ENCODE data around the gene ETF1. TPM values are rescaled to one million over a fixed set of nuclear protein-coding genes. Genes with fewer than 3 reads are reported as not detected.

Gene ETF1
- total and polyA plus RNA-seq, 9 of the 15 experiments (the other 6 are each of a cell fraction or from before 2014, with no cell fraction given) = 53.7 to 209 (median 164) TPM

DNA sequence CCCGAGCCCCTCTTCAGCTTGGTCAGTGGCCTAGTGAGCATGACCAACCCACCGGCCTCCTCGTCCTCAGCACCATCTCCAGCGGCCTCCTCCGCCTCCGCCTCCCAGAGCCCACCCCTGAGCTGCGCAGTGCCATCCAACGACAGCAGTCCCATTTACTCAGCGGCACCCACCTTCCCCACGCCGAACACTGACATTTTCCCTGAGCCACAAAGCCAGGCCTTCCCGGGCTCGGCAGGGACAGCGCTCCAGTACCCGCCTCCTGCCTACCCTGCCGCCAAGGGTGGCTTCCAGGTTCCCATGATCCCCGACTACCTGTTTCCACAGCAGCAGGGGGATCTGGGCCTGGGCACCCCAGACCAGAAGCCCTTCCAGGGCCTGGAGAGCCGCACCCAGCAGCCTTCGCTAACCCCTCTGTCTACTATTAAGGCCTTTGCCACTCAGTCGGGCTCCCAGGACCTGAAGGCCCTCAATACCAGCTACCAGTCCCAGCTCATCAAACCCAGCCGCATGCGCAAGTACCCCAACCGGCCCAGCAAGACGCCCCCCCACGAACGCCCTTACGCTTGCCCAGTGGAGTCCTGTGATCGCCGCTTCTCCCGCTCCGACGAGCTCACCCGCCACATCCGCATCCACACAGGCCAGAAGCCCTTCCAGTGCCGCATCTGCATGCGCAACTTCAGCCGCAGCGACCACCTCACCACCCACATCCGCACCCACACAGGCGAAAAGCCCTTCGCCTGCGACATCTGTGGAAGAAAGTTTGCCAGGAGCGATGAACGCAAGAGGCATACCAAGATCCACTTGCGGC lies 75.9 kb downstream of the ETF1 start (continued):
- TF ChIP-seq, protein P1, sequence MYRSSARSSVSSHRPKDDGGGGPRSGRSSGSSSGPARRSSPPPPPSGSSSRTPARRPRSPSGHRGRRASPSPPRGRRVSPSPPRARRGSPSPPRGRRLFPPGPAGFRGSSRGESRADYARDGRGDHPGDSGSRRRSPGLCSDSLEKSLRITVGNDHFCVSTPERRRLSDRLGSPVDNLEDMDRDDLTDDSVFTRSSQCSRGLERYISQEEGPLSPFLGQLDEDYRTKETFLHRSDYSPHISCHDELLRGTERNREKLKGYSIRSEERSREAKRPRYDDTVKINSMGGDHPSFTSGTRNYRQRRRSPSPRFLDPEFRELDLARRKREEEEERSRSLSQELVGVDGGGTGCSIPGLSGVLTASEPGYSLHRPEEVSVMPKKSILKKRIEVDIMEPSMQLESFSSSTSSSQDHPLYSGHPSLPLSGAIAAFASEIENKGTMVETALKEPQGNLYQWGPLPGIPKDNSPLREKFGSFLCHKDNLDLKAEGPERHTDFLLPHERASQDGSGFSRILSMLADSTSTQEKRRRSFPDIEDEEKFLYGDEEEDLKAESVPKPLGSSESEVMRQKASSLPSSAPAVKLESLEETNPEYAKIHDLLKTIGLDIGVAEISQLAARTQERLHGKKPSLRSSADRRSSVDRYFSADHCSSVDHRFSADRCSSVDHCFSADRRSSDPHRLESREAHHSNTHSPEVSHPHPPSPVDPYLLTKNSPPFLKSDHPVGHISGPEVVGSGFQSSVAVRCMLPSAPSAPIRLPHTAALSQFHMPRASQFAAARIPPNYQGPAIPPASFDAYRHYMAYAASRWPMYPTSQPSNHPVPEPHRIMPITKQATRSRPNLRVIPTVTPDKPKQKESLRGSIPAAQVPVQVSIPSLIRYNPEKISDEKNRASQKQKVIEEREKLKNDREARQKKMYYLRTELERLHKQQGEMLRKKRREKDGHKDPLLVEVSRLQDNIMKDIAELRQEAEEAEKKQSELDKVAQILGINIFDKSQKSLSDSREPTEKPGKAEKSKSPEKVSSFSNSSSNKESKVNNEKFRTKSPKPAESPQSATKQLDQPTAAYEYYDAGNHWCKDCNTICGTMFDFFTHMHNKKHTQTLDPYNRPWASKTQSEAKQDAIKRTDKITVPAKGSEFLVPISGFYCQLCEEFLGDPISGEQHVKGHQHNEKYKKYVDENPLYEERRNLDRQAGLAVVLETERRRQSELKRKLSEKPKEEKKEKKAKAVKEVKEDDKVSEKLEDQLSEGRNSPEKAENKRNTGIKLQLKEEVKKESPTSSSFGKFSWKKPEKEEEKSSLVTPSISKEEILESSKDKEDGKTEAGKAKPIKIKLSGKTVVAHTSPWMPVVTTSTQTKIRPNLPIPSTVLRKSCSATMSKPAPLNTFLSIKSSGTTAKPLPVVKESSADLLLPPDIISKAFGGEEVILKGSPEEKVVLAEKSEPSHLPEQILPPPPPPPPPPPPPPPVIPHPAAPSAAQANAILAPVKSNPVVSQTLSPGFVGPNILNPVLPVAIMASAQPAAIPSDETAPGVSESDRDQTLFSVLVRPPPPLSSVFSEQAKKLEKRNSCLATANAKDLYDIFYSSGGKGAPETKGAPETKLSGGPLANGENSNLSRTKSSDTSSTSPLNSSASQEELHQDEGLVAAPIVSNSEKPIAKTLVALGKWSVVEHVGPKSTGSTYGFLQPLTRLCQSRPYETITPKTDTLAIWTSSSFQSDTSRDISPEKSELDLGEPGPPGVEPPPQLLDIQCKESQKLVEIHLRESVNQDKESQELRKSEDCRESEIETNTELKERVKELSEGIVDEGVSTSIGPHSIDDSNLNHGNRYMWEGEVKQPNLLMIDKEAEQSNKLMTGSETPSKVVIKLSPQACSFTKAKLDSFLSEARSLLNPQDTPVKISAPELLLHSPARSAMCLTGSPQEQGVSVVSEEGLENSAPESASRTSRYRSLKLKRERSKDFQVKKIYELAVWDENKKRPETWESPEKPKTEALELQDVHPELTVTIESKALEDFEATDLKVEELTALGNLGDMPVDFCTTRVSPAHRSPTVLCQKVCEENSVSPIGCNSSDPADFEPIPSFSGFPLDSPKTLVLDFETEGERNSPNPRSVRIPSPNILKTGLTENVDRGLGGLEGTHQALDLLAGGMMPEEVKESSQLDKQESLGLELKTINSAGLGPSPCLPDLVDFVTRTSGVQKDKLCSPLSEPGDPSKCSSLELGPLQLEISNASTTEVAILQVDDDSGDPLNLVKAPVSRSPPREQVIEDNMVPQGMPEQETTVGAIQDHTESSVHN (IDR thresholded peaks at IDR 0.05; ENCODE audit: borderline replicate concordance in 1 of 2, low read depth in 1 of 2) = no peak
- TF ChIP-seq POLR2A (conservative IDR thresholded peaks at IDR 0.05) (peak; percentile 13), ZSCAN32 (CRISPR knock-in tag; IDR thresholded peaks at IDR 0.05) (no peak), CREM (IDR thresholded peaks at IDR 0.05; ENCODE audit: low read depth) (no peak)
- TF ChIP-seq, protein P2, sequence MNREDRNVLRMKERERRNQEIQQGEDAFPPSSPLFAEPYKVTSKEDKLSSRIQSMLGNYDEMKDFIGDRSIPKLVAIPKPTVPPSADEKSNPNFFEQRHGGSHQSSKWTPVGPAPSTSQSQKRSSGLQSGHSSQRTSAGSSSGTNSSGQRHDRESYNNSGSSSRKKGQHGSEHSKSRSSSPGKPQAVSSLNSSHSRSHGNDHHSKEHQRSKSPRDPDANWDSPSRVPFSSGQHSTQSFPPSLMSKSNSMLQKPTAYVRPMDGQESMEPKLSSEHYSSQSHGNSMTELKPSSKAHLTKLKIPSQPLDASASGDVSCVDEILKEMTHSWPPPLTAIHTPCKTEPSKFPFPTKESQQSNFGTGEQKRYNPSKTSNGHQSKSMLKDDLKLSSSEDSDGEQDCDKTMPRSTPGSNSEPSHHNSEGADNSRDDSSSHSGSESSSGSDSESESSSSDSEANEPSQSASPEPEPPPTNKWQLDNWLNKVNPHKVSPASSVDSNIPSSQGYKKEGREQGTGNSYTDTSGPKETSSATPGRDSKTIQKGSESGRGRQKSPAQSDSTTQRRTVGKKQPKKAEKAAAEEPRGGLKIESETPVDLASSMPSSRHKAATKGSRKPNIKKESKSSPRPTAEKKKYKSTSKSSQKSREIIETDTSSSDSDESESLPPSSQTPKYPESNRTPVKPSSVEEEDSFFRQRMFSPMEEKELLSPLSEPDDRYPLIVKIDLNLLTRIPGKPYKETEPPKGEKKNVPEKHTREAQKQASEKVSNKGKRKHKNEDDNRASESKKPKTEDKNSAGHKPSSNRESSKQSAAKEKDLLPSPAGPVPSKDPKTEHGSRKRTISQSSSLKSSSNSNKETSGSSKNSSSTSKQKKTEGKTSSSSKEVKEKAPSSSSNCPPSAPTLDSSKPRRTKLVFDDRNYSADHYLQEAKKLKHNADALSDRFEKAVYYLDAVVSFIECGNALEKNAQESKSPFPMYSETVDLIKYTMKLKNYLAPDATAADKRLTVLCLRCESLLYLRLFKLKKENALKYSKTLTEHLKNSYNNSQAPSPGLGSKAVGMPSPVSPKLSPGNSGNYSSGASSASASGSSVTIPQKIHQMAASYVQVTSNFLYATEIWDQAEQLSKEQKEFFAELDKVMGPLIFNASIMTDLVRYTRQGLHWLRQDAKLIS (CRISPR knock-in tag; IDR thresholded peaks at IDR 0.05) = peak; percentile 99
- TF ChIP-seq, protein P3, sequence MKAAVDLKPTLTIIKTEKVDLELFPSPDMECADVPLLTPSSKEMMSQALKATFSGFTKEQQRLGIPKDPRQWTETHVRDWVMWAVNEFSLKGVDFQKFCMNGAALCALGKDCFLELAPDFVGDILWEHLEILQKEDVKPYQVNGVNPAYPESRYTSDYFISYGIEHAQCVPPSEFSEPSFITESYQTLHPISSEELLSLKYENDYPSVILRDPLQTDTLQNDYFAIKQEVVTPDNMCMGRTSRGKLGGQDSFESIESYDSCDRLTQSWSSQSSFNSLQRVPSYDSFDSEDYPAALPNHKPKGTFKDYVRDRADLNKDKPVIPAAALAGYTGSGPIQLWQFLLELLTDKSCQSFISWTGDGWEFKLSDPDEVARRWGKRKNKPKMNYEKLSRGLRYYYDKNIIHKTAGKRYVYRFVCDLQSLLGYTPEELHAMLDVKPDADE (conservative IDR thresholded peaks at IDR 0.05; ENCODE audit: control insufficient read depth, low read depth, low read length) = peak; percentile 67
- TF ChIP-seq, protein P4, sequence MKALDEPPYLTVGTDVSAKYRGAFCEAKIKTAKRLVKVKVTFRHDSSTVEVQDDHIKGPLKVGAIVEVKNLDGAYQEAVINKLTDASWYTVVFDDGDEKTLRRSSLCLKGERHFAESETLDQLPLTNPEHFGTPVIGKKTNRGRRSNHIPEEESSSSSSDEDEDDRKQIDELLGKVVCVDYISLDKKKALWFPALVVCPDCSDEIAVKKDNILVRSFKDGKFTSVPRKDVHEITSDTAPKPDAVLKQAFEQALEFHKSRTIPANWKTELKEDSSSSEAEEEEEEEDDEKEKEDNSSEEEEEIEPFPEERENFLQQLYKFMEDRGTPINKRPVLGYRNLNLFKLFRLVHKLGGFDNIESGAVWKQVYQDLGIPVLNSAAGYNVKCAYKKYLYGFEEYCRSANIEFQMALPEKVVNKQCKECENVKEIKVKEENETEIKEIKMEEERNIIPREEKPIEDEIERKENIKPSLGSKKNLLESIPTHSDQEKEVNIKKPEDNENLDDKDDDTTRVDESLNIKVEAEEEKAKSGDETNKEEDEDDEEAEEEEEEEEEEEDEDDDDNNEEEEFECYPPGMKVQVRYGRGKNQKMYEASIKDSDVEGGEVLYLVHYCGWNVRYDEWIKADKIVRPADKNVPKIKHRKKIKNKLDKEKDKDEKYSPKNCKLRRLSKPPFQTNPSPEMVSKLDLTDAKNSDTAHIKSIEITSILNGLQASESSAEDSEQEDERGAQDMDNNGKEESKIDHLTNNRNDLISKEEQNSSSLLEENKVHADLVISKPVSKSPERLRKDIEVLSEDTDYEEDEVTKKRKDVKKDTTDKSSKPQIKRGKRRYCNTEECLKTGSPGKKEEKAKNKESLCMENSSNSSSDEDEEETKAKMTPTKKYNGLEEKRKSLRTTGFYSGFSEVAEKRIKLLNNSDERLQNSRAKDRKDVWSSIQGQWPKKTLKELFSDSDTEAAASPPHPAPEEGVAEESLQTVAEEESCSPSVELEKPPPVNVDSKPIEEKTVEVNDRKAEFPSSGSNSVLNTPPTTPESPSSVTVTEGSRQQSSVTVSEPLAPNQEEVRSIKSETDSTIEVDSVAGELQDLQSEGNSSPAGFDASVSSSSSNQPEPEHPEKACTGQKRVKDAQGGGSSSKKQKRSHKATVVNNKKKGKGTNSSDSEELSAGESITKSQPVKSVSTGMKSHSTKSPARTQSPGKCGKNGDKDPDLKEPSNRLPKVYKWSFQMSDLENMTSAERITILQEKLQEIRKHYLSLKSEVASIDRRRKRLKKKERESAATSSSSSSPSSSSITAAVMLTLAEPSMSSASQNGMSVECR (CRISPR knock-in tag; IDR thresholded peaks at IDR 0.05) = no peak; the same call in 1 of the 2 replicates
